Measurements from ENCODE around the gene TTC12. TPM values are rescaled to one million over a fixed set of nuclear protein-coding genes. Genes with fewer than 3 reads are reported as not detected.

TTC12 gene
- total RNA-seq, 1 donor from 2014 or later: 7.8 TPM

DNA sequence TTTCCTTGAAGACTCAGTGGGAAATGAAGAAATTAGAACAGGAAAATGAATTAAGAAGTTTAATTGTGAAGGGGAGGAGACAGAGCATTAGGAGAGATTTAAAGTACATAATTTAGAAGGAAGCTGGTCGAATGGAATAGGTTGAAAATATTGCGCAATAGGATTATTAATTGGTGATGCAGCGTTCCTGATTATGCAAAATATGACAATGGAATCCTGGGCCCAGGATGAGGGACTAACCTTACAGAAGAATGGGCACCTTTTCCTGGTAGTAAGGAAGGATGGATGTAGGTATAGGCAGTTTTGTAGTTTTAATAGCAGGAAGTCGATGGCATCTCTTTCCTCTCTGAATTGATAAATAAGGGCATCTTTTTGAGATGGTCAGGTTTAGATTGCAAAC, 7.8 kb downstream of the TTC12 start:
- intact Hi-C loops (cut with micrococcal nuclease): no loop called here

DNA sequence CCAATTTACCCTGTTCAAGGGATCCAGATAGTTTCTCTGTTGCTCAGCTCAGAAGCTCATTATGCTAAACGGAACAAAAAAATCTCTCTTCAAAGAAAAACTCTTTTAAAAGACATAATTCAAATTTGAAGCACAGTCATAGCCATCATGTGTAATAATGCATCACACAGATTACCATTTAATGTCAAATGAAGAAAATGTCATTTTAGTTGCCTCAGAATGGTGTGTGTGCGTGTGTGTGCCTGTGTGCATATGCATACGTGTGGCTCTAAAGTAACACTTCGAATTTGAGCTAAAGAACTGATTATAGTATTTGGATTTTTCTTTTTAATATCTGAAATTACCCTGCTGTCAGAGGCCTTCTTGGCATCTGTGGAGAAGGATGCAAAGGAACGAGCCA, 9.9 kb downstream of the TTC12 start:
- intact Hi-C loops (cut with micrococcal nuclease): no loop called here

DNA sequence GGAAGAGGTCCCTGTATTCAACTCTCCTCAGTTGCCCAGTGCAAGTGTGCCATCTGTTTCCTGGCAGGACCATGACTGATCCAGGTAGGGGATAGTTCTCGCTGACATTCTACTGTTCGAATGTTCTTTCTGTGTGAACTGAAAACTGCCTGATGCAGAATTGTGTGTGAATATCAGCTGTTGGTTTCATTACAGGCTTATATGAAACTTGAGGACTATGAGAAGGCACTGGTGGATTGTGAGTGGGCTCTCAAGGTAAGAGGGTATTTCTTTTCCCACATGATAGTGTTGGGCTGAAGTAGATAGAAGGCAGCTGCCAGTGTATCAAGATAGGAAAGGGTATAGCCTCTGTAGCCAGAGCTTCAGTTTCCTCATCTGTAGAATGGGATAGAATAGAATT, 15.3 kb downstream of the TTC12 start:
- intact Hi-C loops (cut with micrococcal nuclease): no loop called here

DNA sequence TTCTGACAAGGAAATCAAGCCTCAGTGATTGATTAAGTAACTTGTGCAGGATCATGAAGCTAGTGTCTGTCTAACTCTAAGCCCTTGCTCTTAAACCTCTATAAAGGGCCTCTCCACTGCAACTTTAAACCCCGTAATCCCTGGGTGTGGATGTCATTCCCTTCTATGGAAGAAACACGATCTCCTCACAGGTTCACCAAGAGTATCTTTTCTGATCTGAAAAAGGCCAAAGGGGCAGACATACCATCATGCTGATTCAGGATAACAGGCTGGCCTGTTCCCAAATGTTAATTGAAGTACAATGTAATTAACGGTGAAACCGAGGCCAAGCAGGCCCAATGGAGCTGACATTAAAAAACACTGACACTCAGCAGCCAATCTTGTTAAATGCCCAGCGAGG, 17.1 kb downstream of the TTC12 start:
- intact Hi-C loops (cut with micrococcal nuclease): no loop called here

DNA sequence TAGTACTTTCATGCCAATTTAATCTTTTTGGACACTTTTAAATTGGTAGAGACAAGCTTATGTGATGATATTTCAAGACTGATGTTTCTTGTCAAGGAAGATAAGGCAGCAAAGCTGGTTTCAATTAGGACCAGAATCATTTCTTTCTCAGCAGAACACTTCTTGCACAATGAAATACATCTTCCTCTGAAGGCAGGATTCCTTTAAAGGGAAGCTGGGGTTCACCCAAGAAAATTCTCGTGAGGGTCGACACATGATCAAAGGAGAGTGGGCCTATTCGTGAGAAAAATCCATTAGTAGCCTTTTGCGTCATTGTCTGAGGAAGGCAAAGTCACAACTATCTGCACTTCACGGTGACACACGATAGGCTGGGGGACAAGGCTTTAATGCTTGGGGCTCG, 17.6 kb downstream of the TTC12 start:
- intact Hi-C loops (cut with micrococcal nuclease): no loop called here

DNA sequence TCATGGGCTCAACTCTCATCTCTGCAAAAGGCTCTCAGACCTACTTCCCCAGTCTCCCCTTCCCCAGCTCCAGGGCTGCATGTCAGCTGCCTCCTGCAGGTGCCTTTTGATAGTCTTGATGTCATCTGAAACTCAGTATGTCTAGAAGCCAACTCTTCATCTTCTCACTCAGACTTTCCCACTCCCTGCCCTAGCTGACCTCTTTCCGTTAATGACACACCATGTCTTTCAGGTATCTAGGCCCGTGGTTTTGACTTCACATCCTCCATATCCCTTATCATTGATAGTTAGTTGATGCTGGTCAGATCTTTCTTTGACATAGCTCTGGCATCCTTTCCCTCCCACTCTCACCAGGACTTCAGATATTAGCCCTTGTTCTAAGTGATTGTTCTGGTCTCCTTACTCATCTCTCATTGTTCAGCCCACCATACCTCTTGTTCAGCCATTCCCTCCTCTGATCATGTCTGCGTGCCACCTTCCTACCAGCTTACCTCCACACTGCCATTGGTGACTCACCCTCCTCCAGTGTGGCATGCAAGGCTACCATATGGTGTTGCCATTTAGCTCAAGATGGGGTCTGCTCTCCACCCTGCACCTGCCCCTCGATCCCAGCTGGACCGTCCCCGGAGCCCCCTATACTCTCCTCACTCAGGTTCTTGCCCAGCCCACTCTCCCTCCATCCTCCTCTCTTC, 18.4 kb downstream of the TTC12 start:
- intact Hi-C loops (cut with micrococcal nuclease): no loop called here

DNA sequence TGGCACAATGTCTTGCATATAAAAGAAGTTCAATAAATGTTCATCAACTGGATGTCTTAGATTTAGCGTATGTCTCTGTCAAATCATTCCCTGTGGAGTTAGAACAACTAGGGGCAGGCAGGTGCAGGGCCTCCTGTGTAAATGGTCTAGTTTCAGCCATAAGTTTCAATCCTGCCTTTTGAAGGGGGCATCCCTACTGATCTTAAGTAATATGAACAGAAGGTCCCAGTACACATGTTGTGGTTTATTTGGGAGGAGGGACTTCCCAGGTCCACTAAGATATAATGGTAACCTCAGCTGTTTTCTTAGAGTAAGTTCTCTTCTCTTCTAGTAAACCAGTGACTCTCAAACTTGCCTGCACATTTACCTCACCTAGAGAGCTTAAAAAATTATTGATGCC, 19.8 kb downstream of the TTC12 start:
- intact Hi-C loops (cut with micrococcal nuclease): no loop called here

DNA sequence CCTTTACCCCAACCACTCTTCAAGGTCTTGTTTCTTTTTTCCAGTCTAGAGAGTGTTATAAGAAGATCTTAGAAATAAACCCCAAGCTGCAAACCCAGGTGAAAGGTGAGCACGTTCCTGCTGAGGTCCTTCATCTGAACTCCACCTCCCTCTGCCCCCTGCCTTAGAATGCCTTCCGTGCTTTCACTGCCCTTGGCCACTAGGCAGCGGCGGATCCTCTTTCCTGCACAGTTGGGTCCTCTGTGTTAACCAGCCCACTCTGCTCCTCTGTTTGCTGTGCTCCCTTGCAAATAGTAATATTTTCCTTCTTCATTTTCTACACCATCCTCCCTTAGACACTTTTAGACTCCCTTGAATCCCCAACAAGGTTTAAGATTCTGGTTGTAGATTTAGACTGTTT, 24.3 kb downstream of the TTC12 start:
- intact Hi-C loops (cut with micrococcal nuclease): no loop called here

DNA sequence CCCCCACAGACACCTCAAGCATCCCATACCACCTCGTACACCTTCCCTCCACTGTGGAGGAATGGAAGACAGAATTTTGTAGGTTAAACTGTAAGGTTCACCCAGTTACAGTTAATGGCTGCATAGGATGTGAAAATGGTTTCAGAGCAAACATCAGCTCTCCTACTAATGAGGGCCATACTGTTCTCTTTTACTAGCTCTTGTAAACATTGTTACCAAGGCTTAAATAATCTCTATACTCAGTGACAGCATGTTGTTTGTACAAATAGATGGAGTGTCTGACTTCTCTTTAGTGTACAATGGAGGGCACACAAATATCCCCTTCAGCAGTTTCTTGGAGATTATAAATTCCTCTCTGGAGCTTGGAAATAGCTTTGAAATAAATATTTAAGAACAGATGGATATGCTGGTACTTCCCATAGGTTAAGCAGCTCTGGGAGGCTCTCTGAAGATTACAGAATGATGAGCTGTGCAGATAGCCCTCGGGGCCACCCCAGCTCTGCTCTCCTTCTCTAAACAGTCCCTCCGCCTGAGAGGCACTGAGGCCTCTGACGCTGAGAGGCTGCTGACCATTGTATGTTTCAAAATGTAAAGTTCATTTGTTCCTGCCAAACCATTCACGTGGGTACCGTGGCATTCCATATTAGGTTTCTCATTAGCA, 25.7 kb downstream of the TTC12 start:
- intact Hi-C loops (cut with micrococcal nuclease): no loop called here

DNA sequence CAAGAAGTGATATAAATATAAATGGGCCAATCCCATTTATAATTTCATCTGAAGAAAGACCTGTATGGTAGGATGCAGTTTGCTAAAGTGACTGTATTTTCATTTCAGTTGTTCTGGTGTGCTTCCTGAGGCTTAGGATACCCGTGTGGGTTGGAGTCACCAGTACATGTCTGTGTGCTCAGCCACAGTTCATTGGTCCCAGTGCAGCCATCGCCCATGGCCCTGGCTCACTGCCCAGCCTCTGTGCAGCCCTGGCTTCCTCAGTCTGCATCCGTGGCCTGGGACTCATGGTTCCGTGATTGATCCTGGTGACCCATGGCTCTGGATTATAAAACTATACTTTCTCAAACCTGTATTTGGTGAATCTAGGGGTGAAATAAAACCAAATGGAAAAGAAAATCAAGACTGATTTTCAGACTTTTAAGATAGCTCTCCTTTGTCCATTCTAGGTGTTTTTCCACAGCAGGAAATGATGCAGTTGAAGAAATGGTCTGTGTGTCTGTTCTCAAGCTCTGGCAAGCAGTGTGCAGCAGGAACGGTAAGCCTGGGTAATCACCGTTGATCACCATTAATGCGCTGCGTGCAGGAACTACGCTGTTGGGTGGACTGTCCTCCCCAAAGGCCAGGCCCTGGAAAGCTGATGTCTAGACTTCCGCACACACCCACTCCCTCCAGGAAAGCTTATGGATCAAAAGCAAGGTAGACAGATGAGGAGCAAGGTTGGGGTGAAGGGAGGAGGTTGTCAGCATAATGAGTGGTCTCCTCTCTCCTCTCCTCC, 27.2 kb downstream of the TTC12 start:
- intact Hi-C loops (cut with micrococcal nuclease): no loop called here

DNA sequence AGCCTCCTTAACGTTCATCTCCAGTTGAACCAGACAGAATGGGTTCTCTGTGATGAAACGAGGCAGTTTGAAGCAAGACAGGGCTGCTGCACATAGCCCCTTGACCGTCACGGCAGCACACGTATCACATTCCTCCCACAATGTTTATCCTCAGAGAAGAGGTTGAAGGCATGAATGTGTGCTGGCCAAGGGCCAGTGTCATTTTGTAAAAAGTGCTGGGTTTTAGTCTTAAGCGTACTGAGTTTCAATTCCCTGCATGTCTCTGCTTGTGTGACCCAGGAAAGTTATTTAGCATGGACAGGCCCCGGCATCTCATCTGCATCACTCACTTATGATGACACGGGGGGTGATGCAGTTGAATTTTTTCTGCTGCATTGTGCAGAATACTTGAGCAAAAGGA, 31.6 kb downstream of the TTC12 start:
- intact Hi-C loops (cut with micrococcal nuclease): no loop called here

DNA sequence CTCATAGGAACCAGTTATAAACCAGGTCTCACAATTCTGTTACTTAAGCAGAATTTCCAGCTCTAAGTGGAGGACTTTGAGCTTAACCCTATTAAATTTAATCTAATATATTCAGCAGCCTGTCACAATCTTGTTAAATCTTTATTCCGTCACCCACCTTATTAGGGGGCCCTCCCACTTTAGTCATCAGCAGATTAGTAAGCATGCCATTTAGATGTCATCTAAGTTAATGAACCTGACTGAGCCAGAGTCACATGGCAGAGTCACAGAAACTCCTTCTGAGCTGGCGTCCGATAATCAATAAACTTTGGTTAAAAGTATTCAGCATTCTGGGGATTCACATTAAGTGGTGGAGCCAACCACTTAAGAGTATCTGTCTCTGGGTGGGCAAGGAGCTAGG, 35.1 kb downstream of the TTC12 start:
- intact Hi-C loops (cut with micrococcal nuclease): no loop called here

DNA sequence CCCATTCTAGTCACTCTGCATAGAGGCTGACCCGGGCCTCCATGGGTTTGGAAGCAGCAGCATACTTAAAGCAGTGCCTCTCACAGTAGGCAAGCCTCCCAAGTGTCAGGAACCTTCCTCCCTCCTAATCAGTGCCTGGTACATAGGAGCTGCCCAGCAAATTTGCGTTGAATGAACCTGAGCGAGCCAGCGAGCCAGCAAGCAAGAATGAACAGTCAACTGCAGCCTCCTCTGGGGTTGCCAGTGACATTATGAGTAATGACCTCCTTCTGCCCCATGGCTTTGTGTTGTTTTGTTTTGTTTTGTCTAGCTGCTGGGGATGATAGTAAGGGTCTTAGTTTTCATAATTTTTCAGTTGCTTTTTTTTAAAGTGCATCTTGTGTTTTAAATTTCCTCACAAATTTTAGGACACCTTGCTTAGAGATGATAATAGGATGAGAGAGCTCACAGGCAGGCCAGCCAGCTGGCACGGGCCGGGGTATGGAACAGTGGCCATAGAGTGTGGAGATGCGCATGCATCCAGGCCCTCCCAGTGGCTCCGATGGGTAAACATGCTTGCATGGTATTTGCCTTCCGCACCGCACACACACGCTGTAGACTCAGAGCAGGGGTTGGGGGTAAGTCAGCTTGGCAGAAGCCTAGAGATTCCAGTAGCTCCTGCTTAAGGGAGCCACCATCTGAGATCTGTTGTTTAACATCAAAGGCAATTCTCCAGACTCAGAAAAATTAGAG, 36.1 kb downstream of the TTC12 start:
- intact Hi-C loops (cut with micrococcal nuclease): no loop called here

DNA sequence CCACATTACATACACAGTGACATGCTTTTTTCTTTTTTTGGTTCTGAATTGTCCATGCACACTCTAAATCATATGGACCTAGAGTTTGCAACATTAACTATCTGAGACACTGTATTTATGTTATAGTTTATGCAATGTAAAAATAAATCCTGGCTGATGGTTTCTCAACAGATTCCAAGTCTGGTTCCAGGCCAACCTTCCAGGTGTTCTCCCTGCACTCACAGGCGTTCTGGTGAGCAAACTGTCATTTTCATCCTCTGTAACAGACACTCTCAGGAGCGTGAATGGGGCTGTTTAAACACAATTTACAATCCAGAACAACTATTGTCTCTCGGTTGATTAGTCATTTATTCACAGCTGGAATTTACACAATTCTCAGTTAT, 36.7 kb downstream of the TTC12 start:
- intact Hi-C loops (cut with micrococcal nuclease): no loop called here

DNA sequence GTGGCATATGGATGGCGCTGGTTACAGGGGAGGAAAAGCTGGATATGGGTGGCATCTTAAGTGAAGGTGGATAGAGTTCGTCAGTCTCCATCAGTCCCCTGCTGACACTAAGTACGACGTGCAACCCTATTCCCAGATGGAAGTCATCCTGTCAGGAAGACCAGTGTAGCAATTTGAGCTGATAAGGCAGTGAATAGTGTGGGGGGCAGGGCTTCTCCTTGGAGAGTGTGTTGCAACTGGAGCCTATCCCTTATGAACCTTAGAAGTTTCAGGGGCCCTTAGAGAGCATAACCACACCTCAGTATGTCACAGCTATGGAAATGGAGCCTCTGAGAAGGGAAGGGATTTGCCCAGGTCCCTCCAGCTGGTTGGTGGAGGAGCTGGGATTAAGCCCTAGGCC, 37.1 kb downstream of the TTC12 start:
- intact Hi-C loops (cut with micrococcal nuclease): no loop called here

DNA sequence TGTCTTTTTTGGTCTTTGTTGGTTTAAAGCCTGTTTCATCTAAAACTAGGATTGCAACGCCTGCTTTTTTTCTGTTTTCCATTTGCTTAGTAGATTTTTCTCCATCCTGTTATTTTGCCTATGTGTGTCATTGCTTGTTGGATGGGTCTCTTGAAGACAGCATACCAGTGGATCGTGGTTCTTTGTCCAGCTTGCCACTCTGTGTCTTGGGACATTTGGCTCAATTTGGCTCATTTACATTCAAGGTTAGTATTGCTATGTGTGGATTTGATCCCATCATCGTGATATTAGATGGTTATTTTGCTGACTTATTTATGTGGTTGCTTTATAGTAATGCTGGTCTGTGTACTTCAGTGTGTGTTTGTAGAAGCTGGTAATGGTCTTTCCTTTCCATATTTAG, 41.8 kb downstream of the TTC12 start:
- intact Hi-C loops (cut with micrococcal nuclease): no loop called here

DNA sequence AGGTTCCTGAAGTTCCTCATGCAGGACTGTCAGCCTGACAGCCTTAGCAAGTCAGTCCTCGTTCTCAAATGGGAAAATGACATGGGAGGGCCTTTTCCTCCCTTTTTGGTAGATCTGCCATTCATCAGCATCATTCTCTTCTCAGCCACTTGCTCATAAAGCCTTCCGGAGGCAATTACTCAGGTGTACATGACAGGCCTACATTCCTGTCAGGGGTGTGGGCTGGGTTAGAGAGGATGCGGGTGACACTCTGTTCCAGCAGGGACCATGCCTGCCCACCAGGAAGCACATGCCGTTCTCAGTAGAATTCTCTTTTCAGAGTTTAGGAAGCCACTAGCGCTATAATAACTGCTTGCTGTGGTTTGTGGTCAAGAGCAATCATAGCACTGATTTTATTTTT, 49.0 kb downstream of the TTC12 start:
- intact Hi-C loops (cut with micrococcal nuclease): no loop called here

DNA sequence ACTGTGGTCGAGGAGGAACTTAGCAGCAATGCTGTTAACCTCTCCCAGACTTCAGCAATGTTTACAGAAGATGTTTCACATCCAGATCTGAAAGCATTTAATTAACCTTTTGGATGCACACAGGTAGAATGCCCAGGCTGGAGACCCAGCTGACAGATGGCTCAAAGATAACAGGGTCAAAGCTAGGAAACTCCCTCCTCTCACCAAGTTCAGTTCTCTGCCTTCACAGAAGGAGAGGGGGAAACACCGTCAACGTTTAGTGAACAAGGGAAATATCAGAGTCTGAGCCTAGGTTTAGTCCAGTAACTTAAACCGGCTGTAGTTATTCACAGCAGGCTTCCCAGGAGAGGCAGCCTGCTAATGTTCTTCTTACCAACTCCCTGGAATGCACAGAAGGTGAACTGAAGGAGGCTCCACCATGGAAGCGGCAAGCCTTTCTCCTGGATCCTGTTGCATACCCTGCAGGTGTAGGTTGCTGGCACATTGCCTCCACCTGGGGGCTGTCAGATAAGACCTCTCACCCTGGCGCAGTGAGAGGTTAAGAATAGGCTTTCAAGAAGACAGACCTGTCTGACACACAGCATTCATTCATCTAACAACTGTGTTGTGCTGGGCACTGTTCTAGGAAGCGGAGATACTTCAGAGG, 49.7 kb downstream of the TTC12 start:
- intact Hi-C loops (cut with micrococcal nuclease): no loop called here

DNA sequence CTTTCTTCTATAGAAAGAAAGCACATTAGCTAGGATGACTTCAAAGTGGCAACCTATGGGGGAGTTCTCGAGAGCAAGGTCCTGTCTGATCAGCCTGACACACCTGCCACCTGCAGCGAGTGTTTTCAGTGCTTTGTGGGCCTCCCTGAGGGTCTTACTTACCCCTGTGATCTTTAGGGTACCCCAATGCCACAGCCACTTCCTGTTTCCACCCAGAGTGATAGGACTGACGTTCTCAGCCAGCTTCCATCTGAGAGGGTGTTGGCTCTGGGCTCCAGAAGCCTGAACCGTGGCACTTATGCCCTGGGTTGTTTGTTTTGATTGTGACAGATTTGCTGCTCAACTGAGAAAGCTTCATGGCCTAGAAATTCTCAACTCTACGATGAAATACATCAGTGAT, 51.5 kb downstream of the TTC12 start:
- intact Hi-C loops (cut with micrococcal nuclease): no loop called here

DNA sequence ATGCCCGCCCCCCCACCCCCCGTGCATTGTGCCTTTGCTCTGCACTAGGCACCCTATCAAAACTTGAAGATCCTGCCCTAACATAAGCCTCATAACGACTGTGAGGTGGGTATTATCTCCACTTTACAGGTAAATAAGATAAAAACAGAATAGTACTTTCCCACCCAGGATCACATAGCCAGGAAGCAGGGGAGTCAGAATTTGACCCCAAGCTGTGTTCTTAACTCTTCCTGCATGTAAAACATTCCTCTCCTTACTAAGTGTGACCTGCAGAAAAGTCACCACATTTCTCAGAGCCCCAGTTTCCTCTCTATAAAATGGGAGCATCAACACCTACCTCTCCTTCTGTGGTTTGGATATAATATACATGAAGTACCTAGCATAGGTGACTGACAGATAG, 55.0 kb downstream of the TTC12 start:
- intact Hi-C loops (cut with micrococcal nuclease): no loop called here

DNA sequence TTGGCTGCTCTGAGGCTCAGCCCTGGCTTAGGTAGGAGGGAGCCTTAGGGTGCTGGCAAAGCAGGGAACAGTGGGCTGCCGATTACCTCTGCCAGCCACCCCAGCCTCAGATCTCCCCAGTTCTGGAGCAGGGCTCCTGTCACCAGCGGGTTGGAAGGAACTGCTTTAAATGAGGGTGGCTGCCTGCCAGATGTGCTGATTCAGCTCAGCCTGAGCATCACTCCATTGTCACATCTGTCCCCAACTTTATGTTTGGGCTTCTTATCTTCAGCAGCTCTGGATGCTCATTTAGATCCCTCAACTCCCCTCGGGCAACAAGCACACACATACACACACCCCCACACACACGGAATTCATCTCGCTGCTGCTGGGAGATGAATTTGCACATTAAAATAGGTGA, 56.3 kb downstream of the TTC12 start:
- intact Hi-C loops (cut with micrococcal nuclease): no loop called here

DNA sequence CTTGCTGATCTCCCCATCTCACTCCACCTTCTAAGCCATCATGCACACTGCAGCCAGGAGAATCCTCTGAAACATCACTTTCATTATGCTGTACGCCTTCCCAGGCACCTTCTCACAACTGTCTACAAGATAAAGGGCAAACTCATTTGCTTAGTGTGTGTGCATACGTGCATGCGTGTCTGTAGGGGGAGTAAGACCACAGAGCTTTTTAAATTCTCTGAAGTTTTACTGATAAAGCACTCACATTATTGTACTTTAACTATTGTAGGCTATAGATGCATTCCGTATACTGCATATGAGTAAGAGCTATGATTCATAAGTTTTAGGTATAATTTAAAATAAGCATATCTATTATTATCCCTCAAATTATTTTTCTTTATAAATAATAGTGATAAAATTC, 57.9 kb downstream of the TTC12 start:
- intact Hi-C loops (cut with micrococcal nuclease): no loop called here
